Keratinocyte (primary cell): ENCODE results near the gene EYA4. TPM values are rescaled to one million over a fixed set of nuclear protein-coding genes. Genes with fewer than 3 reads are reported as not detected.

Experiments
- DNase-seq: peaks from one replicate; pipeline ENCODE4 v3.0.0-alpha.2; 2011; ENCODE audit warnings: low read depth, missing footprints, low spot score
- FAIRE-seq: peaks from 2 replicates; lab custom pipeline; 2011; peaks lifted over from hg19 to GRCh38; lab: Jason Lieb, UNC
- H2AFZ ChIP-seq: 2 replicates; pipeline ENCODE4 v1.6.0; 2012; ENCODE audit warnings: low read length, control low read depth, inconsistent platforms; ENCODE audit not compliant: control insufficient read depth
- H3K27ac ChIP-seq: 2 replicates; pipeline ENCODE4 v1.5.1; 2011; ENCODE audit warnings: low read length; ENCODE audit not compliant: control insufficient read depth, insufficient read depth
- H3K27me3 ChIP-seq: 3 replicates; pipeline ENCODE4 v1.6.0; 2011; ENCODE audit warnings: low read length; ENCODE audit not compliant: control insufficient read depth, insufficient read depth; ENCODE audit errors: extremely low read depth
- H3K36me3 ChIP-seq, 2 experiments: 2 replicates in 1 of 2; 3 replicates in 1 of 2; pipeline ENCODE4 v1.5.1; 2011; ENCODE audit warnings: low read length in 2 of 2, mild to moderate bottlenecking in 1 of 2; ENCODE audit not compliant: control insufficient read depth in 2 of 2, insufficient read depth in 2 of 2; ENCODE audit errors: extremely low read depth in 1 of 2
- H3K4me1 ChIP-seq: 3 replicates; pipeline ENCODE4 v1.5.1; 2011; ENCODE audit warnings: low read length; ENCODE audit not compliant: control insufficient read depth, insufficient read depth; ENCODE audit errors: extremely low read depth
- H3K4me2 ChIP-seq: 3 replicates; pipeline ENCODE4 v1.6.0; 2011; ENCODE audit warnings: low read depth, low read length; ENCODE audit not compliant: control insufficient read depth, insufficient read depth; ENCODE audit errors: extremely low read depth
- H3K4me3 ChIP-seq, 3 experiments: fragments of 200-600 bp in 1 of 3; sonication (generic) in 1 of 3; 2 replicates in 2 of 3; 3 replicates in 1 of 3; pipeline ENCODE4 v1.5.1; 2011 to 2016; ENCODE audit warnings: low read length in 3 of 3, mild to moderate bottlenecking in 3 of 3, control low read depth in 2 of 3, inconsistent platforms in 1 of 3, low read depth in 1 of 3, mixed read lengths in 1 of 3, mixed run types in 1 of 3, moderate library complexity in 1 of 3; ENCODE audit not compliant: control insufficient read depth in 2 of 3, insufficient read depth in 2 of 3; ENCODE audit errors: extremely low read depth in 1 of 3
- H3K79me2 ChIP-seq: 2 replicates; pipeline ENCODE4 v1.6.0; 2012; ENCODE audit warnings: low read length; ENCODE audit not compliant: control insufficient read depth, insufficient read depth
- H3K9ac ChIP-seq: 3 replicates; pipeline ENCODE4 v1.6.0; 2011; ENCODE audit warnings: low read length; ENCODE audit not compliant: control insufficient read depth, insufficient read depth; ENCODE audit errors: extremely low read depth
- H3K9me1 ChIP-seq: 3 replicates; pipeline ENCODE4 v1.6.0; 2011; ENCODE audit warnings: low read length; ENCODE audit not compliant: control insufficient read depth, insufficient read depth; ENCODE audit errors: extremely low read depth
- H3K9me3 ChIP-seq: 2 replicates; pipeline ENCODE4 v1.5.1; 2012; ENCODE audit warnings: low read depth, low read length; ENCODE audit not compliant: control insufficient read depth
- H4K20me1 ChIP-seq: 3 replicates; pipeline ENCODE4 v1.6.0; 2011; ENCODE audit warnings: low read length; ENCODE audit not compliant: control insufficient read depth, insufficient read depth; ENCODE audit errors: extremely low read depth
- EZH2 ChIP-seq: IDR thresholded peaks from one replicate; pipeline ENCODE4 v1.6.1; 2012; ENCODE audit warnings: inconsistent platforms, mild to moderate bottlenecking, low read length, moderate library complexity
- dilution Hi-C: fragments of 300-500 bp; cut with MboI; formaldehyde crosslinking; loops from one replicate; pipeline ENCODE4 v1.7.0; 2020; ENCODE audit warnings: low sequenced_read_pairs; ENCODE audit not compliant: extremely low pct_ligation_motif_present
- polyA plus RNA-seq, 5 experiments: library from polyadenylated mRNA; depleted of rRNA in 3 of 5; stranded (reverse) in 3 of 5; stranded (forward) in 1 of 5; unstranded in 1 of 5; fragments of >200 nt; gene quantifications; 1 replicate in 1 of 5; 2 replicates in 3 of 5; 3 replicates in 1 of 5; pipeline versions ENCODE4 v1.2.1 to v1.2.3, GENCODE V29; 2011 to 2012; ENCODE audit warnings: missing spikeins in 2 of 5, low read depth in 1 of 5, low replicate concordance in 1 of 5
- TF ChIP-seq, protein P1 (sequence below), 3 experiments: IDR thresholded peaks in 1 of 3; conservative IDR thresholded peaks in 1 of 3; optimal IDR thresholded peaks in 1 of 3; 2 replicates in 2 of 3; 3 replicates in 1 of 3; pipeline versions ENCODE3 to v1.5.1; 2011; ENCODE audit warnings: low read length in 3 of 3, mild to moderate bottlenecking in 3 of 3, moderate library complexity in 2 of 3, control low read depth in 1 of 3, inconsistent platforms in 1 of 3; ENCODE audit not compliant: insufficient read depth in 2 of 3; ENCODE audit errors: extremely low read depth in 1 of 3

EYA4 gene
- polyA plus RNA-seq, 1 donor (not counting 4 experiments of a cell fraction or from before 2014, with no cell fraction given), result 0.01 TPM

DNA sequence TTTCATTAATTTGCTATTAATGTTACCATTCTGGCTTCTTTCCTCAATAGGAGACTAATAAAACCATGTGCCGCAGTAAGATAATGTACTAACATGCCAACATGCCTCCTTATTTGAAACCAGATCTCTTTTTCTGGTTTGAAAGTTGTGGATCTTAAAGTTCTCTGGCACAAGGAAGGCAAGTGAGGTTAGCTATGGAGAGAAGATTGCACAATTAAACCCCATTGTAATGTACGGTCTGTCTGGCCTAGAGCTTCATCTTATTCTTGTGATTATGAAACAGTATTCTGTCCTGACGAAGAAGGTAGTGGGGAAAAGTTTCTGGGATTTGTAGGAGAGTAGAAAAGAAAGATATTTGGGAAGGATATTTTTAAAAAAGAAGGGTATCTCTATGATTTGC lies 68.4 kb downstream of the EYA4 start:
- Histone ChIP-seq H3K9me3 (no peaks in the 10 kb centered on the region), H2AFZ (no peak overlapping the region), H3K36me3 (no peaks in the 10 kb centered on the region), H3K9me1 (no peaks in the 10 kb centered on the region), H4K20me1 (no peaks in the 10 kb centered on the region), H3K79me2 (no peaks in the 10 kb centered on the region), H3K4me3 (no peak overlapping the region), H3K27ac (no peak overlapping the region), H3K27me3 (no peaks in the 10 kb centered on the region), H3K4me1 (no peaks in the 10 kb centered on the region), H3K9ac (no peak overlapping the region), H3K4me2 (no peak overlapping the region)
- no peak for TF ChIP-seq EZH2
- TF ChIP-seq, protein P1, sequence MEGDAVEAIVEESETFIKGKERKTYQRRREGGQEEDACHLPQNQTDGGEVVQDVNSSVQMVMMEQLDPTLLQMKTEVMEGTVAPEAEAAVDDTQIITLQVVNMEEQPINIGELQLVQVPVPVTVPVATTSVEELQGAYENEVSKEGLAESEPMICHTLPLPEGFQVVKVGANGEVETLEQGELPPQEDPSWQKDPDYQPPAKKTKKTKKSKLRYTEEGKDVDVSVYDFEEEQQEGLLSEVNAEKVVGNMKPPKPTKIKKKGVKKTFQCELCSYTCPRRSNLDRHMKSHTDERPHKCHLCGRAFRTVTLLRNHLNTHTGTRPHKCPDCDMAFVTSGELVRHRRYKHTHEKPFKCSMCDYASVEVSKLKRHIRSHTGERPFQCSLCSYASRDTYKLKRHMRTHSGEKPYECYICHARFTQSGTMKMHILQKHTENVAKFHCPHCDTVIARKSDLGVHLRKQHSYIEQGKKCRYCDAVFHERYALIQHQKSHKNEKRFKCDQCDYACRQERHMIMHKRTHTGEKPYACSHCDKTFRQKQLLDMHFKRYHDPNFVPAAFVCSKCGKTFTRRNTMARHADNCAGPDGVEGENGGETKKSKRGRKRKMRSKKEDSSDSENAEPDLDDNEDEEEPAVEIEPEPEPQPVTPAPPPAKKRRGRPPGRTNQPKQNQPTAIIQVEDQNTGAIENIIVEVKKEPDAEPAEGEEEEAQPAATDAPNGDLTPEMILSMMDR (optimal IDR thresholded peaks at IDR 0.05 in 1 of 3, IDR thresholded peaks at IDR 0.05 in 1 of 3, conservative IDR thresholded peaks at IDR 0.05 in 1 of 3; ENCODE audit: extremely low read depth in 1 of 3, insufficient read depth in 2 of 3, low read length in 3 of 3), result no peak
- dilution Hi-C loops, result no loop called here
- no peak for DNase-seq
- no peak for FAIRE-seq

DNA sequence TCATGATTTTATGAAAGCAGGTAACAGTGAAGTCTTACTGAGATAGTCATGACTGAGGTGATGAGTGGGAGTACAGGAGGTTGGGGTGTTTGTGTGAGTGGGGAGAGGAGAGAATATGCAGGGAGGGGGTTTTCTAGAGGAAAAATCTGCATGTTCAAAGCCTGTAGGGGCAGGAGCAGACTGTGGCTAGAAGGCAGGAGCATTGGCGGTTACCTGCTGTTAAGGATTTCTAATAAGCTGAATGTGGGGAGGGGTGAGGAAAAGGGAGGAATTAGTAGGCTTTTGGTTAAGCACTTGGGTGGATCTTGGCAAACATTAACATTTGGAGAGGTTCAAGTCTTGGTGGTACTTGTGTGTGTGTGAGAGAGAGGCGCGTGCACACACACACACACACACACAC lies 70.8 kb downstream of the EYA4 start:
- FAIRE-seq (no peak), DNase-seq (no peak)
- TF ChIP-seq, protein P1 (optimal IDR thresholded peaks at IDR 0.05 in 1 of 3, IDR thresholded peaks at IDR 0.05 in 1 of 3, conservative IDR thresholded peaks at IDR 0.05 in 1 of 3; ENCODE audit: extremely low read depth in 1 of 3, insufficient read depth in 2 of 3, low read length in 3 of 3), result no peak
- TF ChIP-seq EZH2, result no peak
- no peaks in the 10 kb centered on the region for H3K27me3 ChIP-seq
- H3K4me2 ChIP-seq, result no peak overlapping the region
- H3K9ac ChIP-seq, result no peak overlapping the region
- no peaks in the 10 kb centered on the region for H3K9me3 ChIP-seq
- H3K4me1 ChIP-seq, result no peaks in the 10 kb centered on the region
- no peaks in the 10 kb centered on the region for H3K36me3 ChIP-seq
- H4K20me1 ChIP-seq, result no peaks in the 10 kb centered on the region
- H3K27ac ChIP-seq, result no peak overlapping the region
- dilution Hi-C loops, result no loop called here
- no peak overlapping the region for H2AFZ ChIP-seq
- no peak overlapping the region for H3K4me3 ChIP-seq
- H3K9me1 ChIP-seq, result no peaks in the 10 kb centered on the region
- H3K79me2 ChIP-seq, result no peaks in the 10 kb centered on the region
